Activated B cell treated with CpG ODN at 0.5 μM for 24 hours (primary cell): Measurements from ENCODE around the gene TMEM11. TPM values are rescaled to one million over a fixed set of nuclear protein-coding genes. Genes with fewer than 3 reads are reported as not detected.
"Not testable (repeated sequence)": the region's sequence is repeated elsewhere in the genome, so short reads cannot be mapped to it uniquely, and the experiment has no call there.

Source experiments
- ATAC-seq: fragments of 200-7000 bp; cut with Tn5 transposase; one replicate; pipeline ENCODE4 v1.10.0; 2021; ENCODE audit warnings: low read depth, mild to moderate bottlenecking, moderate library complexity
- CTCF ChIA-PET: fragments of 350-600 bp; sonication (Branson Sonifier 250); formaldehyde crosslinking; loops from one replicate; lab custom pipeline; 2021; ENCODE audit warnings: antibody characterized with exemption; lab: Charles Lee
- POLR2A ChIA-PET: fragments of 350-600 bp; sonication (Branson Sonifier 250); formaldehyde crosslinking; loops from one replicate; lab custom pipeline; 2021; ENCODE audit warnings: antibody characterized with exemption; lab: Charles Lee
- DNase-seq: peaks from one replicate; pipeline ENCODE4 v3.0.0; 2022
- H3K27ac Mint-ChIP-seq: one replicate; pipeline ENCODE4 v1.8.0; 2020; ENCODE audit warnings: mixed read lengths
- H3K27me3 Mint-ChIP-seq: one replicate; pipeline ENCODE4 v1.8.0; 2021; ENCODE audit warnings: mixed read lengths
- H3K36me3 Mint-ChIP-seq: one replicate; pipeline ENCODE4 v1.8.0; 2021; ENCODE audit warnings: low read depth, mixed read lengths
- H3K4me1 Mint-ChIP-seq: one replicate; pipeline ENCODE4 v1.8.0; 2021; ENCODE audit warnings: mixed read lengths
- H3K4me3 Mint-ChIP-seq: one replicate; pipeline ENCODE4 v1.8.0; 2020; ENCODE audit warnings: mild to moderate bottlenecking, mixed read lengths
- H3K9me3 Mint-ChIP-seq: one replicate; pipeline ENCODE4 v1.8.0; 2020; ENCODE audit warnings: mixed read lengths
- CTCF ChIP-seq: fragments of 200-600 bp; IDR thresholded peaks from one replicate; pipeline ENCODE4 v1.8.0; 2022; ENCODE audit warnings: antibody characterized with exemption, mild to moderate bottlenecking
- intact Hi-C: fragments of 100-400 bp; cut with micrococcal nuclease; formaldehyde crosslinking; loops from one replicate; pipeline ENCODE4 v1.15.1; 2024
- total RNA-seq: library from RNA; stranded (reverse); gene quantifications from 2 replicates; pipeline ENCODE4 v1.2.3, GENCODE V29; 2022

TMEM11 gene
- total RNA-seq, 1 donor from 2014 or later, result 22.2 TPM

GRCh38 chr17:21233581-21234347, 19.8 kb upstream of the TMEM11 start:
- no peak overlapping the region for H3K27ac Mint-ChIP-seq

GRCh38 chr17:21232033-21232749, 18.2 kb upstream of the TMEM11 start:
- Mint-ChIP-seq H3K9me3 (peaks cover 8% of the 10 kb centered on the region), H3K4me1 (no peaks in the 10 kb centered on the region), H3K27me3 (no peaks in the 10 kb centered on the region), H3K4me3 (no peak overlapping the region), H3K36me3 (no peaks in the 10 kb centered on the region), H3K27ac (no peak overlapping the region)
- CTCF ChIA-PET, result no interaction called here
- POLR2A ChIA-PET, result no interaction called here
- ATAC-seq, result no peak
- TF ChIP-seq CTCF, result no peak
- intact Hi-C loops, result no loop called here
- DNase-seq, result no peak

More at GRCh38 chr17:21233581-21234347, 19.8 kb upstream of the TMEM11 start:
- Mint-ChIP-seq H3K27me3 (peaks cover 5% of the 10 kb centered on the region), H3K4me3 (no peak overlapping the region), H3K36me3 (no peaks in the 10 kb centered on the region), H3K4me1 (no peaks in the 10 kb centered on the region), H3K9me3 (peaks cover 8% of the 10 kb centered on the region)
- POLR2A ChIA-PET, result no interaction called here
- ATAC-seq (no peak), DNase-seq (no peak)
- CTCF ChIA-PET, result no interaction called here
- TF ChIP-seq CTCF, result no peak
- intact Hi-C loops, result no loop called here

- Mint-ChIP-seq H3K27me3 (no peaks in the 10 kb centered on the region), H3K27ac (no peak overlapping the region), H3K4me1 (no peaks in the 10 kb centered on the region), H3K9me3 (peaks cover 8% of the 10 kb centered on the region), H3K36me3 (no peaks in the 10 kb centered on the region), H3K4me3 (no peak overlapping the region)
- intact Hi-C loops, result no loop called here
- ATAC-seq (no peak), DNase-seq (no peak)
- ChIA-PET POLR2A (interaction anchor here (0.6 kb wide), 2 partner anchors 92 to 119 kb away, joined by 3 to 6 read pairs; no protein-coding TSS in a partner anchor), CTCF (no interaction called here)
- TF ChIP-seq CTCF, result no peak
Measured at GRCh38 chr17:21231533-21231932, 17.6 kb upstream of the TMEM11 start.

- no peak for TF ChIP-seq CTCF
- Mint-ChIP-seq H3K36me3 (no peaks in the 10 kb centered on the region), H3K9me3 (peaks cover 8% of the 10 kb centered on the region), H3K4me3 (no peak overlapping the region), H3K27ac (no peak overlapping the region), H3K27me3 (no peaks in the 10 kb centered on the region), H3K4me1 (no peaks in the 10 kb centered on the region)
- CTCF ChIA-PET, result interaction anchor here (0.6 kb wide), 1 partner anchor 38 kb away, joined by 4 read pairs; no protein-coding TSS in a partner anchor
- intact Hi-C loops, result no loop called here
- POLR2A ChIA-PET, result no interaction called here
- ATAC-seq (no peak), DNase-seq (no peak)
Measured at GRCh38 chr17:21228845-21229244, 14.9 kb upstream of the TMEM11 start.

GRCh38 chr17:21228111-21228510, 14.2 kb upstream of the TMEM11 start:
- ATAC-seq (no peak), DNase-seq (no peak)
- Mint-ChIP-seq H3K36me3 (no peaks in the 10 kb centered on the region), H3K27me3 (no peaks in the 10 kb centered on the region), H3K27ac (no peak overlapping the region), H3K4me3 (no peak overlapping the region), H3K4me1 (no peaks in the 10 kb centered on the region), H3K9me3 (peaks cover 3% of the 10 kb centered on the region)
- ChIA-PET CTCF (no interaction called here), POLR2A (no interaction called here)
- TF ChIP-seq CTCF, result no peak
- intact Hi-C loops, result no loop called here

GRCh38 chr17:21227277-21227676, 13.3 kb upstream of the TMEM11 start:
- CTCF ChIA-PET, result not testable (repeated sequence)

More at GRCh38 chr17:21227277-21227676, 13.3 kb upstream of the TMEM11 start:
- ATAC-seq, H3K9me3 Mint-ChIP-seq, H3K36me3 Mint-ChIP-seq, H3K27me3 Mint-ChIP-seq, H3K4me1 Mint-ChIP-seq, H3K27ac Mint-ChIP-seq, DNase-seq, intact Hi-C loops, POLR2A ChIA-PET, H3K4me3 Mint-ChIP-seq: not testable (repeated sequence)
